Lower leg skin (tissue), 3 donors: ENCODE results near the gene DCAF11.

ENCODE experiments used
- POLR2A ChIP-seq, 2 donors: fragments of 450-650 bp; IDR thresholded peaks; one replicate each; pipeline ENCODE4 v1.6.1; 2016 to 2017; ENCODE audit warnings: antibody characterized with exemption in 2 of 2, mild to moderate bottlenecking in 1 of 2, moderate library complexity in 1 of 2
- TF ChIP-seq, protein P1 (sequence below), 3 donors: fragments of 450-650 bp; IDR thresholded peaks; one replicate each; pipeline ENCODE4 v1.5.1; 2016; ENCODE audit warnings: antibody characterized with exemption in 3 of 3, mild to moderate bottlenecking in 3 of 3, moderate library complexity in 2 of 3

DNA sequence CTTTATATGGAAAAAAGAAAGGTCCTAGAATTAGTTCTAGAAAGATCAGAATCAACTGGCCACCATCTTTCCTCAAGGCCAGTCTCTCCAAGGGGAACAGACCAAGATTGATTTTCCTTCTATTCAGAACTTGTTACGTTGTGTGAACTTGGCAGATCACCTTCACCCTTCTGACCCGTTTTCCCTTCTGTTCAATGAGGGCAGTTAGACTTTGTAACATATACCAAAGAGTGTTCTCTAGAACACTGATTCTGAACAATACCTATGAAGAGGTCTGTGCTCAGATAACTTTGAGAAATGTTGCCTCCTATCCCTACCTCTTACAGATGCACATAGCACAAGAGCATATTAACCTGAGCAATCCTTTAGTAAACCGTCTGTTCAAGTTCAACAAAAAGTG is 31.1 kb upstream of the DCAF11 start:
- TF ChIP-seq, protein P1, sequence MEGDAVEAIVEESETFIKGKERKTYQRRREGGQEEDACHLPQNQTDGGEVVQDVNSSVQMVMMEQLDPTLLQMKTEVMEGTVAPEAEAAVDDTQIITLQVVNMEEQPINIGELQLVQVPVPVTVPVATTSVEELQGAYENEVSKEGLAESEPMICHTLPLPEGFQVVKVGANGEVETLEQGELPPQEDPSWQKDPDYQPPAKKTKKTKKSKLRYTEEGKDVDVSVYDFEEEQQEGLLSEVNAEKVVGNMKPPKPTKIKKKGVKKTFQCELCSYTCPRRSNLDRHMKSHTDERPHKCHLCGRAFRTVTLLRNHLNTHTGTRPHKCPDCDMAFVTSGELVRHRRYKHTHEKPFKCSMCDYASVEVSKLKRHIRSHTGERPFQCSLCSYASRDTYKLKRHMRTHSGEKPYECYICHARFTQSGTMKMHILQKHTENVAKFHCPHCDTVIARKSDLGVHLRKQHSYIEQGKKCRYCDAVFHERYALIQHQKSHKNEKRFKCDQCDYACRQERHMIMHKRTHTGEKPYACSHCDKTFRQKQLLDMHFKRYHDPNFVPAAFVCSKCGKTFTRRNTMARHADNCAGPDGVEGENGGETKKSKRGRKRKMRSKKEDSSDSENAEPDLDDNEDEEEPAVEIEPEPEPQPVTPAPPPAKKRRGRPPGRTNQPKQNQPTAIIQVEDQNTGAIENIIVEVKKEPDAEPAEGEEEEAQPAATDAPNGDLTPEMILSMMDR (IDR thresholded peaks at IDR 0.05): no peak
- no peak for TF ChIP-seq POLR2A (IDR thresholded peaks at IDR 0.05)
